GM23338 (cell line): ENCODE data around the gene SLX4IP. TPM values are rescaled to one million over a fixed set of nuclear protein-coding genes. Genes with fewer than 3 reads are reported as not detected.

Experiments used
- ATAC-seq: fragments of 200-7000 bp; cut with Tn5 transposase; 3 replicates; pipeline ENCODE4 v1.9.1; 2020
- DNase-seq: peaks from one replicate; pipeline ENCODE4 v3.0.0-alpha.2; 2015; ENCODE audit warnings: low spot score
- H2AFZ ChIP-seq: fragments of 200-600 bp; sonication (generic); 2 replicates; pipeline ENCODE4 v1.8.0; 2016; ENCODE audit warnings: antibody characterized with exemption, mild to moderate bottlenecking, moderate library complexity
- H3F3A ChIP-seq: fragments of 200-600 bp; sonication (generic); replicated peaks from 2 replicates; pipeline ENCODE4 v1.8.0; 2017; ENCODE audit warnings: antibody characterized with exemption, mixed run types, low read depth
- H3K27ac ChIP-seq: fragments of 200-600 bp; sonication (generic); 2 replicates; pipeline ENCODE4 v1.6.1; 2016; ENCODE audit warnings: low read depth
- H3K27me3 ChIP-seq: fragments of 200-600 bp; sonication (generic); 2 replicates; pipeline ENCODE4 v1.8.0; 2016; ENCODE audit warnings: mild to moderate bottlenecking, mixed run types, moderate library complexity; ENCODE audit not compliant: insufficient read depth
- H3K36me3 ChIP-seq: fragments of 200-600 bp; sonication (generic); 2 replicates; pipeline ENCODE4 v1.8.0; 2016; ENCODE audit warnings: mild to moderate bottlenecking; ENCODE audit not compliant: insufficient read depth
- H3K4me1 ChIP-seq: fragments of 200-600 bp; sonication (generic); 2 replicates; pipeline ENCODE4 v1.8.0; 2016; ENCODE audit warnings: mild to moderate bottlenecking, moderate library complexity; ENCODE audit not compliant: insufficient read depth
- H3K4me2 ChIP-seq: fragments of 200-600 bp; sonication (generic); 2 replicates; pipeline ENCODE4 v1.7.1; 2017; ENCODE audit warnings: mixed run types
- H3K4me3 ChIP-seq: fragments of 200-600 bp; sonication (generic); 2 replicates; pipeline ENCODE4 v1.6.1; 2016; ENCODE audit warnings: mixed run types
- H3K79me2 ChIP-seq: fragments of 200-600 bp; sonication (generic); replicated peaks from 2 replicates; pipeline ENCODE4 v1.8.0; 2017; ENCODE audit warnings: mild to moderate bottlenecking; ENCODE audit not compliant: insufficient read depth
- H3K9me2 ChIP-seq: fragments of 200-600 bp; sonication (generic); 2 replicates; pipeline ENCODE4 v1.8.0; 2017; ENCODE audit not compliant: insufficient read depth
- H4K20me1 ChIP-seq: fragments of 200-600 bp; sonication (generic); replicated peaks from 2 replicates; pipeline ENCODE4 v1.8.0; 2017; ENCODE audit warnings: mild to moderate bottlenecking; ENCODE audit not compliant: insufficient read depth
- H3K27ac Mint-ChIP-seq: 2 replicates; pipeline ENCODE4 v1.8.0; 2020; ENCODE audit warnings: inconsistent platforms, mild to moderate bottlenecking, moderate library complexity, mixed read lengths
- H3K27me3 Mint-ChIP-seq: 3 replicates; pipeline ENCODE4 v1.8.0; 2022; ENCODE audit warnings: low read depth, mild to moderate bottlenecking, moderate library complexity, mixed read lengths, inconsistent platforms; ENCODE audit not compliant: insufficient read depth, poor library complexity
- H3K36me3 Mint-ChIP-seq: 3 replicates; pipeline ENCODE4 v1.8.0; 2021; ENCODE audit warnings: low read depth, mild to moderate bottlenecking, inconsistent platforms, moderate library complexity, mixed read lengths
- H3K4me1 Mint-ChIP-seq: 3 replicates; pipeline ENCODE4 v1.8.0; 2020; ENCODE audit warnings: mild to moderate bottlenecking, inconsistent platforms, mixed read lengths
- H3K4me3 Mint-ChIP-seq: 3 replicates; pipeline ENCODE4 v1.8.0; 2021; ENCODE audit warnings: moderate library complexity, mild to moderate bottlenecking, inconsistent platforms, mixed read lengths
- H3K9me3 Mint-ChIP-seq: 3 replicates; pipeline ENCODE4 v1.8.0; 2020; ENCODE audit warnings: moderate library complexity, mild to moderate bottlenecking, inconsistent platforms, mixed read lengths
- CREB1 ChIP-seq: fragments of 250-450 bp; sonication (Bioruptor Pico); IDR thresholded peaks from 2 replicates; pipeline ENCODE4 v1.5.0; 2020; ENCODE audit warnings: low read depth, mild to moderate bottlenecking, moderate library complexity
- EZH2phosphoT487 ChIP-seq: fragments of 200-600 bp; sonication (generic); IDR thresholded peaks from one replicate; pipeline ENCODE4 v1.8.1; 2018; ENCODE audit warnings: antibody characterized with exemption; ENCODE audit not compliant: unreplicated experiment
- JUNB ChIP-seq: IDR thresholded peaks from one replicate; pipeline ENCODE4 v1.6.1; 2016; ENCODE audit warnings: antibody characterized with exemption; ENCODE audit not compliant: unreplicated experiment
- NANOG ChIP-seq: IDR thresholded peaks from 2 replicates; pipeline ENCODE4 v1.6.1; 2016; ENCODE audit warnings: antibody characterized with exemption, borderline replicate concordance
- POLR2AphosphoS5 ChIP-seq: IDR thresholded peaks from 2 replicates; pipeline ENCODE4 v1.6.1; 2016; ENCODE audit warnings: antibody characterized with exemption, low read depth
- ZNF114 ChIP-seq: fragments of 250-450 bp; sonication (Bioruptor Pico); IDR thresholded peaks from 2 replicates; pipeline ENCODE4 v1.5.0; 2020; ENCODE audit warnings: mild to moderate bottlenecking, moderate library complexity
- ZNF331 ChIP-seq: fragments of 250-450 bp; sonication (Bioruptor Pico); IDR thresholded peaks from 2 replicates; pipeline ENCODE4 v1.5.0; 2020; ENCODE audit warnings: low read depth, mild to moderate bottlenecking, moderate library complexity
- polyA plus RNA-seq: library from polyadenylated mRNA; unstranded; fragments of >200 nt; fragmentation: Nextera tagmentation; extraction: Ambion mirVana; gene quantifications from 2 replicates; pipeline ENCODE4 v1.2.1, GENCODE V29; 2016
- total RNA-seq: library from RNA; depleted of rRNA; stranded (reverse); fragments of >200 nt; shearing (Covaris generic); gene quantifications from 2 replicates; pipeline ENCODE4 v1.2.3, GENCODE V29; 2014
- TF ChIP-seq, protein P1 (sequence below): IDR thresholded peaks from one replicate; pipeline ENCODE4 v1.6.1; 2018; ENCODE audit warnings: antibody characterized with exemption; ENCODE audit not compliant: unreplicated experiment
- TF ChIP-seq, protein P2 (sequence below): fragments of 250-450 bp; sonication (Bioruptor Pico); IDR thresholded peaks from 2 replicates; pipeline ENCODE4 v1.5.0; 2020; ENCODE audit warnings: mild to moderate bottlenecking, moderate library complexity
- TF ChIP-seq, protein P3 (sequence below), 2 experiments: fragments of 200-600 bp in 1 of 2; sonication (generic) in 1 of 2; conservative IDR thresholded peaks; 2 replicates each; pipeline versions ENCODE4 v1.5.1 to v1.6.1; 2016 to 2017; ENCODE audit warnings: antibody characterized with exemption in 2 of 2, low read depth in 2 of 2, mild to moderate bottlenecking in 2 of 2, moderate library complexity in 1 of 2

The SLX4IP gene
- total and polyA plus RNA-seq, 2 experiments from 2014 or later, result 9.1 to 9.8 TPM

DNA sequence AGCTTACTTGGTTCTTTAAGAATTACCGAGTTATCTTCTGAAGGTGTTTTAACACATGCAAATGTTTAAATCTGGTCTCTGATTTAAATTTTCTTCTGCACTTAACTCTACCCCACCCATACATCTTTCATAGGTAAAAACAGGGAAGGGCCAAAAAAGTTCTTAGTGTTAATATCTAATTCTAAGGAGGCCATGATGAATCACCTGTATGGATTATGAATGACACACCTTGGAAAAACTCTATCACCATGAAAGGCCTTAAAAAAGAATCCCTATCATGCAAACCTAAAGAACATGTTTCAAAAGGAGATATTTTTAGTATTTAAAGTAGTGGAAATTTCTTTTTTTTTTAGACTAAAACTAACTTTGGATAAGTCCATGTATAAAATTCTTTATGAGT is 54.7 kb downstream of the SLX4IP start (continued):
- TF ChIP-seq, protein P1, sequence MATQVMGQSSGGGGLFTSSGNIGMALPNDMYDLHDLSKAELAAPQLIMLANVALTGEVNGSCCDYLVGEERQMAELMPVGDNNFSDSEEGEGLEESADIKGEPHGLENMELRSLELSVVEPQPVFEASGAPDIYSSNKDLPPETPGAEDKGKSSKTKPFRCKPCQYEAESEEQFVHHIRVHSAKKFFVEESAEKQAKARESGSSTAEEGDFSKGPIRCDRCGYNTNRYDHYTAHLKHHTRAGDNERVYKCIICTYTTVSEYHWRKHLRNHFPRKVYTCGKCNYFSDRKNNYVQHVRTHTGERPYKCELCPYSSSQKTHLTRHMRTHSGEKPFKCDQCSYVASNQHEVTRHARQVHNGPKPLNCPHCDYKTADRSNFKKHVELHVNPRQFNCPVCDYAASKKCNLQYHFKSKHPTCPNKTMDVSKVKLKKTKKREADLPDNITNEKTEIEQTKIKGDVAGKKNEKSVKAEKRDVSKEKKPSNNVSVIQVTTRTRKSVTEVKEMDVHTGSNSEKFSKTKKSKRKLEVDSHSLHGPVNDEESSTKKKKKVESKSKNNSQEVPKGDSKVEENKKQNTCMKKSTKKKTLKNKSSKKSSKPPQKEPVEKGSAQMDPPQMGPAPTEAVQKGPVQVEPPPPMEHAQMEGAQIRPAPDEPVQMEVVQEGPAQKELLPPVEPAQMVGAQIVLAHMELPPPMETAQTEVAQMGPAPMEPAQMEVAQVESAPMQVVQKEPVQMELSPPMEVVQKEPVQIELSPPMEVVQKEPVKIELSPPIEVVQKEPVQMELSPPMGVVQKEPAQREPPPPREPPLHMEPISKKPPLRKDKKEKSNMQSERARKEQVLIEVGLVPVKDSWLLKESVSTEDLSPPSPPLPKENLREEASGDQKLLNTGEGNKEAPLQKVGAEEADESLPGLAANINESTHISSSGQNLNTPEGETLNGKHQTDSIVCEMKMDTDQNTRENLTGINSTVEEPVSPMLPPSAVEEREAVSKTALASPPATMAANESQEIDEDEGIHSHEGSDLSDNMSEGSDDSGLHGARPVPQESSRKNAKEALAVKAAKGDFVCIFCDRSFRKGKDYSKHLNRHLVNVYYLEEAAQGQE, result no peak
- TF ChIP-seq NANOG, result no peak
- TF ChIP-seq, protein P2, sequence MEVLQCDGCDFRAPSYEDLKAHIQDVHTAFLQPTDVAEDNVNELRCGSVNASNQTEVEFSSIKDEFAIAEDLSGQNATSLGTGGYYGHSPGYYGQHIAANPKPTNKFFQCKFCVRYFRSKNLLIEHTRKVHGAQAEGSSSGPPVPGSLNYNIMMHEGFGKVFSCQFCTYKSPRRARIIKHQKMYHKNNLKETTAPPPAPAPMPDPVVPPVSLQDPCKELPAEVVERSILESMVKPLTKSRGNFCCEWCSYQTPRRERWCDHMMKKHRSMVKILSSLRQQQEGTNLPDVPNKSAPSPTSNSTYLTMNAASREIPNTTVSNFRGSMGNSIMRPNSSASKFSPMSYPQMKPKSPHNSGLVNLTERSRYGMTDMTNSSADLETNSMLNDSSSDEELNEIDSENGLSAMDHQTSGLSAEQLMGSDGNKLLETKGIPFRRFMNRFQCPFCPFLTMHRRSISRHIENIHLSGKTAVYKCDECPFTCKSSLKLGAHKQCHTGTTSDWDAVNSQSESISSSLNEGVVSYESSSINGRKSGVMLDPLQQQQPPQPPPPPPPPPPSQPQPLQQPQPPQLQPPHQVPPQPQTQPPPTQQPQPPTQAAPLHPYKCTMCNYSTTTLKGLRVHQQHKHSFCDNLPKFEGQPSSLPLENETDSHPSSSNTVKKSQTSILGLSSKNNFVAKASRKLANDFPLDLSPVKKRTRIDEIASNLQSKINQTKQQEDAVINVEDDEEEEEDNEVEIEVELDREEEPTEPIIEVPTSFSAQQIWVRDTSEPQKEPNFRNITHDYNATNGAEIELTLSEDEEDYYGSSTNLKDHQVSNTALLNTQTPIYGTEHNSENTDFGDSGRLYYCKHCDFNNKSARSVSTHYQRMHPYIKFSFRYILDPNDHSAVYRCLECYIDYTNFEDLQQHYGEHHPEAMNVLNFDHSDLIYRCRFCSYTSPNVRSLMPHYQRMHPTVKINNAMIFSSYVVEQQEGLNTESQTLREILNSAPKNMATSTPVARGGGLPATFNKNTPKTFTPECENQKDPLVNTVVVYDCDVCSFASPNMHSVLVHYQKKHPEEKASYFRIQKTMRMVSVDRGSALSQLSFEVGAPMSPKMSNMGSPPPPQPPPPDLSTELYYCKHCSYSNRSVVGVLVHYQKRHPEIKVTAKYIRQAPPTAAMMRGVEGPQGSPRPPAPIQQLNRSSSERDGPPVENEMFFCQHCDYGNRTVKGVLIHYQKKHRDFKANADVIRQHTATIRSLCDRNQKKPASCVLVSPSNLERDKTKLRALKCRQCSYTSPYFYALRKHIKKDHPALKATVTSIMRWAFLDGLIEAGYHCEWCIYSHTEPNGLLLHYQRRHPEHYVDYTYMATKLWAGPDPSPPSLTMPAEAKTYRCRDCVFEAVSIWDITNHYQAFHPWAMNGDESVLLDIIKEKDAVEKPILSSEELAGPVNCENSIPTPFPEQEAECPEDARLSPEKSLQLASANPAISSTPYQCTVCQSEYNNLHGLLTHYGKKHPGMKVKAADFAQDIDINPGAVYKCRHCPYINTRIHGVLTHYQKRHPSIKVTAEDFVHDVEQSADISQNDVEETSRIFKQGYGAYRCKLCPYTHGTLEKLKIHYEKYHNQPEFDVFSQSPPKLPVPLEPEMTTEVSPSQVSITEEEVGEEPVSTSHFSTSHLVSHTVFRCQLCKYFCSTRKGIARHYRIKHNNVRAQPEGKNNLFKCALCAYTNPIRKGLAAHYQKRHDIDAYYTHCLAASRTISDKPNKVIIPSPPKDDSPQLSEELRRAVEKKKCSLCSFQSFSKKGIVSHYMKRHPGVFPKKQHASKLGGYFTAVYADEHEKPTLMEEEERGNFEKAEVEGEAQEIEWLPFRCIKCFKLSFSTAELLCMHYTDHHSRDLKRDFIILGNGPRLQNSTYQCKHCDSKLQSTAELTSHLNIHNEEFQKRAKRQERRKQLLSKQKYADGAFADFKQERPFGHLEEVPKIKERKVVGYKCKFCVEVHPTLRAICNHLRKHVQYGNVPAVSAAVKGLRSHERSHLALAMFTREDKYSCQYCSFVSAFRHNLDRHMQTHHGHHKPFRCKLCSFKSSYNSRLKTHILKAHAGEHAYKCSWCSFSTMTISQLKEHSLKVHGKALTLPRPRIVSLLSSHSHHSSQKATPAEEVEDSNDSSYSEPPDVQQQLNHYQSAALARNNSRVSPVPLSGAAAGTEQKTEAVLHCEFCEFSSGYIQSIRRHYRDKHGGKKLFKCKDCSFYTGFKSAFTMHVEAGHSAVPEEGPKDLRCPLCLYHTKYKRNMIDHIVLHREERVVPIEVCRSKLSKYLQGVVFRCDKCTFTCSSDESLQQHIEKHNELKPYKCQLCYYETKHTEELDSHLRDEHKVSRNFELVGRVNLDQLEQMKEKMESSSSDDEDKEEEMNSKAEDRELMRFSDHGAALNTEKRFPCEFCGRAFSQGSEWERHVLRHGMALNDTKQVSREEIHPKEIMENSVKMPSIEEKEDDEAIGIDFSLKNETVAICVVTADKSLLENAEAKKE (CRISPR knock-in tag), result no peak
- TF ChIP-seq ZNF331, result no peak

DNA sequence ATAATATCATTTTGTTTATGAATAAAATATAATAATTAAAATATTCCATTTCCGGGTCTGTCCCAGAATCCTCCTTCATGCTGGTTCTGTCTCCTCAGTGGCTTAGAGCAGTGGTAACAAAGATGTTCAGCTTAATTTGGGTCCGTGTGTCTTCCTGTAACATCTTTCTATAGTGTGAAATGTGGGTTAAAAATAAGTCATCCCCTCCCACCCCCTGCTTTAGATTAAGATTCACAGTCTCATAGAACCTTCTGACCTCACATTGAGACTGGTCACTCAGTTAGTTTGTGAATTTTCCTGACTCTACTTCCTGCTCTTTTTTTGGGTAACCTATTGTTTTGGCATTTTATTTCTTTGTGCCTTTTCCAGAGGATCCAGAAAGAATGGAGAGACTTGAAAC is 55.2 kb downstream of the SLX4IP start:
- Histone ChIP-seq H4K20me1 (no peaks in the 10 kb centered on the region), H3K4me1 (peaks cover 28% of the 10 kb centered on the region), H3K27me3 (no peaks in the 10 kb centered on the region), H3K9me2 (no peaks in the 10 kb centered on the region; the same call in 1 of the 2 replicates), H3F3A (no peaks in the 10 kb centered on the region), H3K36me3 (no peaks in the 10 kb centered on the region), H3K4me3 (no peak overlapping the region), H3K27ac (peak overlapping the region; percentile 81), H2AFZ (no peak overlapping the region), H3K4me2 (peak overlapping the region; percentile 58), H3K79me2 (peaks cover 4% of the 10 kb centered on the region)
- DNase-seq (no peak), ATAC-seq (peak; percentile 19; the same call in 2 of the 3 replicates)
- Mint-ChIP-seq H3K9me3 (no peaks in the 10 kb centered on the region; the same call in 2 of the 3 replicates), H3K4me1 (peaks cover 50% of the 10 kb centered on the region), H3K27me3 (peaks cover 2% of the 10 kb centered on the region), H3K27ac (peak overlapping the region; percentile 96), H3K4me3 (peak overlapping the region; percentile 36; the same call in 2 of the 3 replicates), H3K36me3 (no peaks in the 10 kb centered on the region)
- TF ChIP-seq ZNF331 (no peak), POLR2AphosphoS5 (no peak), ZNF114 (no peak), NANOG (no peak), JUNB (no peak), EZH2phosphoT487 (no peak), CREB1 (CRISPR knock-in tag) (no peak)
- TF ChIP-seq, protein P3, sequence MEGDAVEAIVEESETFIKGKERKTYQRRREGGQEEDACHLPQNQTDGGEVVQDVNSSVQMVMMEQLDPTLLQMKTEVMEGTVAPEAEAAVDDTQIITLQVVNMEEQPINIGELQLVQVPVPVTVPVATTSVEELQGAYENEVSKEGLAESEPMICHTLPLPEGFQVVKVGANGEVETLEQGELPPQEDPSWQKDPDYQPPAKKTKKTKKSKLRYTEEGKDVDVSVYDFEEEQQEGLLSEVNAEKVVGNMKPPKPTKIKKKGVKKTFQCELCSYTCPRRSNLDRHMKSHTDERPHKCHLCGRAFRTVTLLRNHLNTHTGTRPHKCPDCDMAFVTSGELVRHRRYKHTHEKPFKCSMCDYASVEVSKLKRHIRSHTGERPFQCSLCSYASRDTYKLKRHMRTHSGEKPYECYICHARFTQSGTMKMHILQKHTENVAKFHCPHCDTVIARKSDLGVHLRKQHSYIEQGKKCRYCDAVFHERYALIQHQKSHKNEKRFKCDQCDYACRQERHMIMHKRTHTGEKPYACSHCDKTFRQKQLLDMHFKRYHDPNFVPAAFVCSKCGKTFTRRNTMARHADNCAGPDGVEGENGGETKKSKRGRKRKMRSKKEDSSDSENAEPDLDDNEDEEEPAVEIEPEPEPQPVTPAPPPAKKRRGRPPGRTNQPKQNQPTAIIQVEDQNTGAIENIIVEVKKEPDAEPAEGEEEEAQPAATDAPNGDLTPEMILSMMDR (conservative IDR thresholded peaks at IDR 0.05; ENCODE audit: low read depth in 2 of 2), result no peak
- TF ChIP-seq, protein P1, result no peak
